Esophagus (tissue), 2 donors: Measurements from ENCODE around the gene ROM1. TPM values are rescaled to one million over a fixed set of nuclear protein-coding genes. Genes with fewer than 3 reads are reported as not detected.

ENCODE experiments used
- H3K27ac ChIP-seq, 2 donors: one replicate each; pipeline ENCODE4 v1.5.1; 2013; ENCODE audit warnings: low read depth in 2 of 2, mild to moderate bottlenecking in 2 of 2, inconsistent platforms in 1 of 2, low read length in 1 of 2, moderate library complexity in 1 of 2
- H3K27me3 ChIP-seq, 2 donors: one replicate each; pipeline ENCODE4 v1.6.1; 2013; ENCODE audit warnings: low read length in 2 of 2, control low read depth in 1 of 2, mild to moderate bottlenecking in 1 of 2; ENCODE audit not compliant: insufficient read depth in 2 of 2, control insufficient read depth in 1 of 2
- H3K36me3 ChIP-seq, 2 donors: one replicate each; pipeline ENCODE4 v1.6.1; 2013; ENCODE audit warnings: low read length in 1 of 2; ENCODE audit not compliant: control insufficient read depth in 2 of 2, insufficient read depth in 2 of 2
- H3K4me1 ChIP-seq, 2 donors: one replicate each; pipeline ENCODE4 v1.6.1; 2013; ENCODE audit warnings: low read length in 1 of 2; ENCODE audit not compliant: control insufficient read depth in 2 of 2, insufficient read depth in 2 of 2
- H3K4me3 ChIP-seq, 2 donors: one replicate each; pipeline ENCODE4 v1.5.1; 2013; ENCODE audit warnings: low read length in 2 of 2, mild to moderate bottlenecking in 2 of 2, low read depth in 1 of 2, moderate library complexity in 1 of 2
- H3K9me3 ChIP-seq, 2 donors: one replicate each; pipeline ENCODE4 v1.6.1; 2013; ENCODE audit warnings: mild to moderate bottlenecking in 2 of 2, low read depth in 1 of 2, low read length in 1 of 2, moderate library complexity in 1 of 2; ENCODE audit not compliant: control insufficient read depth in 2 of 2, insufficient read depth in 1 of 2
- WGBS, 2 donors: extraction: QIAGEN DNeasy Blood & Tissue Kit; methylation state at CpG; one replicate each; pipeline ENCODE4 v1.1.7; 2013; 5-methylcytosine and 5-hydroxymethylcytosine counted together
- polyA plus RNA-seq, 2 donors: library from polyadenylated mRNA; stranded (reverse); fragments of 200-250 nt; gene quantifications; one replicate each; pipeline ENCODE4 v1.2.3, GENCODE V29; 2013
- donor health status: healthy with polysubstance abuse.
- donor health status: Bipolar disorder and iron deficiency.

Gene ROM1
- polyA plus RNA-seq, 2 donors = 7.4 to 10.5 TPM

DNA sequence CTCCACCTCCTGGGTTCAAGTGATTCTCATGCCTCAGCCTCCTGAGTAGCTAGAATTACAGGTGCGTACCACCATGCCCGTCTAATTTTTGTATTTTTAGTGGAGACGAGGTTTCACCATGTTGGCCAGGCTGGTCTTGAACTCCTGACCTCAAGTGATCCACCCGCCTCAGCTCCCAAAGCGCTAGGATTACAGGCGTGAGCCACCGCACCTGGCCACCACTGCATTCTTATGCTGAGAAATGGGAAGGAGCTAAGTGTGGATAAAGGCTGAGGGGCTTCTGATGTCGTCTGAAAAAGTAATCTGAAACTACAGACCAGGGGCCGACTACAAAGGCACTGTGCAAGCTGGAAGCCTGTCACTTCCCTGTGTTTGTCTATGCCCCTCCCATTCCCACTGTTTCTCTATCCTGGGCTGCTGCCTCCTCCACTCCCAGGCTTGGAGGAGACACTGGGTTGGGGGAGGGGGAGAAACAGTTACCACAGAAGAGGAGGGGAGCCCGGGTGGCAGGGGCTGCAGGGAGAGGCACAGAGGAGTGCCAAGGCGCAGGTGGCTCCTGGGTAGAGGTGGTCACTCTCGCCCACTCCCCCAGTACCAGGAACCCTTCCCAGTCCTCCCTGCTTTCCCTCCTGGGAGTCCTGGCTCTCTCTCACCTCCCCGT, 8.5 kb upstream of the ROM1 start:
- peak overlapping the region in 1 of 2 donors; percentile 11 for H3K27ac ChIP-seq
- no peak overlapping the region for H3K4me3 ChIP-seq
- peaks cover 5 to 27% of the 10 kb centered on the region in 2 donors for H3K36me3 ChIP-seq
- no peaks in the 10 kb centered on the region for H3K9me3 ChIP-seq
- peaks cover 2 to 3% of the 10 kb centered on the region in 2 donors for H3K4me1 ChIP-seq
- H3K27me3 ChIP-seq = no peaks in the 10 kb centered on the region
- WGBS, 2 donors = 83 to 85% methylated on average over 13 of the region's 13 CpGs

DNA sequence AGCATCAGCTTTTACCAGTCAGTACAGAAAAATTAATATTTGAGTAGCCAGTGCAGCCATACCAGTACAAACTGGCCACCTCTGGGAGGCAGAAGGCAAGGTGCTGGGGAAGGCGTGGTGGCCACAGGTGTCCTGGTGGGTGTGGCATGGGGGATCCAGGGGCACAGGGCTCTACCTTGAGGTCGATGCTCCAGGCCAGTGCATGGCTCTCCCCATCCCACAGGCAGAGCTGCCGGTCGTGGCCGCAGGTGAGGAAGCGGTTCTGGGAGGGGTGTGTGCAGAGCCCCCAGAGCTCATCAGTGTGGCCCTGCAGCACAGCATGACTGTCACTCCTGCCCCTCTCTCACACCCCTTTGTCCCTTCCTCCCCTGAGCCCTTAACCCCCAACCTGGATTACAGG, 7.6 kb upstream of the ROM1 start:
- Histone ChIP-seq H3K4me1 (peaks cover 2 to 3% of the 10 kb centered on the region in 2 donors), H3K9me3 (no peaks in the 10 kb centered on the region), H3K4me3 (no peak overlapping the region), H3K36me3 (peaks cover 5 to 35% of the 10 kb centered on the region in 2 donors), H3K27ac (no peak overlapping the region), H3K27me3 (no peaks in the 10 kb centered on the region)
- WGBS, 2 donors = 82 to 91% methylated on average over 6 of the region's 6 CpGs

DNA sequence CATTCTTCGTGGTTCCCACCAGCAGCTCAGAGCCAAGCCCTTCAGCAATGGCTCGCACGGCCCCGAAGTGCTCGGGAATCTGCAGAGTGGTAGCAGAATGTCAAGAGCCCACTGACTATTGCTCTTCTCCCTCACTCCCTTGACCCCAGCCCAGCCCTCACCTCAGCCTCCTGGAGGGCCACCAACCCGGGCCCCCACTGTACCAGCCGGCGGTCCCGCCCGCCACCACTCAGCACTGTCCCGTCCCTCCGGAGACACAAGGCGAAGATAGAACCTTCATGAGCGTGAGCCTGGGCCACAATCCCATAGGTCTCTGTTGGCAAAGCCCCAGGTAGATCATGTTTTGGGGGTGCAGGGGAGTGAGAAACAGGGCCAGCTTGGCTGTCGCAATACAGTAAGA, 7.2 kb upstream of the ROM1 start:
- Histone ChIP-seq H3K4me1 (peaks cover 4 to 5% of the 10 kb centered on the region in 2 donors), H3K4me3 (no peak overlapping the region), H3K27ac (peak overlapping the region in 1 of 2 donors; percentile 34), H3K36me3 (peaks cover 5 to 36% of the 10 kb centered on the region in 2 donors), H3K27me3 (no peaks in the 10 kb centered on the region), H3K9me3 (no peaks in the 10 kb centered on the region)
- WGBS, 2 donors = 96 to 97% methylated on average over 15 of the region's 15 CpGs

DNA sequence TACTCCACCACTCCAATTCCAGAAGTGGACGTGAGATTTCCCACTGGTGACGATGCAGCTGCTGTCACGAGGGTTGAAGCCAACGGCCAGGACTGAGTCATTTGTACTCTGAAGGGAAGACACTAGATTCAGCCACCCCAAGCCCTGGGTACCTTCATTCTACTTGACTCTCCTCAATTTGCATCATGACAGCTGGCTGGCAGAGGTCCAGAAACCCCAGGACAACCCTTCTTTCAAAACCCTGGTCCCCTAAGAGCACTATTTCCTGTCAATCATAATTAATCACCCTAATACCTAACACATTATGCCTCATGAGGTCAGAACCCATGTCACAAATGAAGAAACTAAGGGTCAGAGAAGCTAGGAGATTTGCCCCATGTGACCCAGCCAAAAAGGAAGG, 5.3 kb upstream of the ROM1 start:
- Histone ChIP-seq H3K9me3 (no peaks in the 10 kb centered on the region), H3K4me1 (peaks cover 7 to 11% of the 10 kb centered on the region in 2 donors), H3K27me3 (no peaks in the 10 kb centered on the region), H3K4me3 (no peak overlapping the region), H3K27ac (peak overlapping the region in 1 of 2 donors; percentile 76), H3K36me3 (peaks cover 5 to 36% of the 10 kb centered on the region in 2 donors)
- WGBS, 2 donors = 68 to 73% methylated on average over 4 of the region's 4 CpGs

DNA sequence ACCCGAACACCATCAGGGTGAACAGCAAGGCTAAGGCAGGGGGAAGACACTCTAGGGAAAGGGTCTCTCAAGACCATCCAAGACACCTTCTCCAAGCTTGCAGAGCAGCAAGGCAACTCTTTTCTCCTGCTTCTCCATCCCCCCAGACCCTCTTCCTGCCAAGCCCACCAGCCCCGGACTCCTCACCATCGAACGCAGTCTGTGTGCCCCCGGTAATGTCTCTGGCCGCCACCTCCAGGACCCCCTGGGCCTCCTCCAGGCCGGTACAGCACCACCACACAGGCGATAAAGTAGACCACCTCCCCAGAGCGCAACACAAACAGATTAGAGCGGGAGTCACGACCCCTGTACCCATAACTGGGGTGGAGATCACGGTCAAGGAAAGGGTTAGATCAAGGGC, 4.3 kb upstream of the ROM1 start:
- H3K27ac ChIP-seq = peak overlapping the region in 1 of 2 donors; percentile 56
- WGBS, 2 donors = 93 to 94% methylated on average over 12 of the region's 12 CpGs
- no peaks in the 10 kb centered on the region for H3K9me3 ChIP-seq
- peaks cover 5 to 36% of the 10 kb centered on the region in 2 donors for H3K36me3 ChIP-seq
- peaks cover 7 to 17% of the 10 kb centered on the region in 2 donors for H3K4me1 ChIP-seq
- no peak overlapping the region for H3K4me3 ChIP-seq
- no peaks in the 10 kb centered on the region for H3K27me3 ChIP-seq

- peaks cover 3 to 31% of the 10 kb centered on the region in 2 donors for H3K36me3 ChIP-seq
- peaks cover 7 to 17% of the 10 kb centered on the region in 2 donors for H3K4me1 ChIP-seq
- WGBS, 2 donors = 87 to 92% methylated on average over 6 of the region's 6 CpGs
- H3K27me3 ChIP-seq = no peaks in the 10 kb centered on the region
- H3K27ac ChIP-seq = no peak overlapping the region
- no peaks in the 10 kb centered on the region for H3K9me3 ChIP-seq
- H3K4me3 ChIP-seq = no peak overlapping the region
These were observed 2.7 kb upstream of the ROM1 start for GRCh38 chr11:62610403-62610802.

DNA sequence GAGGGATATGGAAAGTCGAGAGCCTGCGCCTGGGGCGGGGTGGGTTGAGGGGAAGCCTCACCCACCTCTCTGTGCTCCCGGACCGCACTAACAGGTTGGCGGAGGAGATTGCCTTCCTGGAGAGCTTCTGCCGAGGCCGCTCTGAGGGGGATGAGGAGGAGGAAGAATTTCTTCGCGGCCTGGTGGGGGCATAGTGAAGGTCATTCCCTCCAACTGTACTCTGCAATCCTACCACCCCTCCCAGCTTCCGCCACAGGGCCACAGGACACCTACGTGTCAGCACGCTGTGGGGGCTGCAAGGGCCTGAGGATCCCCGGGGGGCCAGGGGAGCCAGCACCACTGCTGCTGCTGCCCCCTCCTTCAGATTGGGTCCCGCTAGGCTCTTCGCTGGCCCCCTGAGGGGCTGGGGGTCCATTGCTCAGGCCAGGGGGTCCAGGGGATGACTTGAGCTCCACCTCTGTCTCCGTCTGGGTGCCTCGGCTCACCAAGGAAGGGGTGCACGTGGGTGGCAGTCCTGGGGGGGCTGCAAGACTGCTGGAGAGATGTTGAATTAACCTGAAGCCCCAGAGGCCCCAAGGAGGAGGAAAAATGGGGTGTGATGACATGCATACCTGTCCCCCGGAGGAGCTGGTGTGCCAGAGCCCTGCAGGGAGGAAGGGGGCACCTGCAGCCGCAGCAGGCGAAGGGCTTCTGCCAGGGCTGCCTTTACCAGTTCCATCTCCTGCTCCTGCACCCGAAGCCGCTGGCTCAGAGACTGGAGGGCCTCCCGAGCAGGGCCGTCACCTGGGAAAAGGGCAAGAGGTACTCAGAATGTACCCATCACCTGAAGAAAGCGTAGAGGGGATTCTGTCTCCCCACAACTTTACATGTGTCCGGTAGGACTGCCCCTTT, 2.0 kb upstream of the ROM1 start:
- no peaks in the 10 kb centered on the region for H3K27me3 ChIP-seq
- WGBS, 2 donors = 63 to 64% methylated on average over 28 of the region's 28 CpGs
- H3K4me3 ChIP-seq = peak overlapping the region; percentile 74 to 75
- H3K9me3 ChIP-seq = no peaks in the 10 kb centered on the region
- H3K4me1 ChIP-seq = peaks cover 7 to 17% of the 10 kb centered on the region in 2 donors
- peak overlapping the region; percentile 88 to 97 for H3K27ac ChIP-seq
- H3K36me3 ChIP-seq = peaks cover 0 to 25% of the 10 kb centered on the region in 2 donors

DNA sequence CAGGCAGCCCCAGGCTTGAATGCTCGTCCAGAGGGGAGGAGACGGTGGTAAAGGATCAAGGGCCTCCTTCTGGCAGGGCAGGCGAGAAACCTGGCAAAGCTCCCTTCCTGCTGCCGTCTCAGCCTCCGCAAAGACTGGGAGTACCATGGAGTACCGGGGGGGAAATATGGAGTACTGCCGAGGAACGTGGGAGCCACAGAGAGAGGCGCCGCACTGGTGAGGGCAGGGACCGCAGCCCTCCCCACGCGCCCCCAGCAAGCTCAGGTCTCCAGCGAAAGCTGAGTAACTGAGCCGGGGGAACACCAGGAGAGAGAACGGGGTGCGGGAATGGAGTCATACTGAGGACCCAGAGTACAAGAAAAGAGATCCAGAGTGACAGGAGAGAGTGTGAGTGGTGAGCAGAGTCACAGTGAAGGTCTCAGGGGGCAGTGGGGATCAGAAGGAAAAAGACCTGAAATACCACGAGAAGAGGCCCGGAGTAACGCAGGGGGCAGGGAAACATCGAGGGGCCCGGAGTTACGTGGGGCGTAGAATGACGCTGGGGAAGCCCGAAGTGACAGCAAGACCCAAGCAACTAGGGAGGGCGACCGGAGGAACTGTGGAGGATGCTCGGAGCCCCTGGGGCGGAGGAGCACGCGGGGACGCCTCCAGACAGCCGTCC, 1.2 kb upstream of the ROM1 start:
- H3K9me3 ChIP-seq = no peaks in the 10 kb centered on the region
- H3K36me3 ChIP-seq = peaks cover 0 to 28% of the 10 kb centered on the region in 2 donors
- H3K27me3 ChIP-seq = no peaks in the 10 kb centered on the region
- whole genome bisulfite sequencing, 2 donors = 0 to 1% methylated on average over 34 of the region's 34 CpGs
- H3K4me3 ChIP-seq = peak overlapping the region; percentile 74 to 75
- H3K27ac ChIP-seq = peak overlapping the region; percentile 88 to 97
- H3K4me1 ChIP-seq = peaks cover 7 to 17% of the 10 kb centered on the region in 2 donors

- H3K27ac ChIP-seq = peak overlapping the region; percentile 88 to 97
- 33 to 40% methylated on average over 13 to 15 of the region's 15 CpGs for WGBS, 2 donors
These were observed 278 bp downstream of the ROM1 start for GRCh38 chr11:62613291-62613778.

More at GRCh38 chr11:62613291-62613778, 278 bp downstream of the ROM1 start:
- Histone ChIP-seq H3K4me1 (peaks cover 7 to 17% of the 10 kb centered on the region in 2 donors), H3K36me3 (peaks cover 0 to 26% of the 10 kb centered on the region in 2 donors), H3K4me3 (no peak overlapping the region), H3K27me3 (no peaks in the 10 kb centered on the region), H3K9me3 (no peaks in the 10 kb centered on the region)
